GM13976 (cell line): ENCODE data around the gene FGF8.

Experiments
- DNase-seq: peaks from one replicate; pipeline ENCODE4 v3.0.0; 2012; ENCODE audit warnings: low spot score
- CTCF ChIP-seq: IDR thresholded peaks from 2 replicates; pipeline ENCODE4 v1.5.1; 2012; ENCODE audit warnings: borderline replicate concordance, mild to moderate bottlenecking; ENCODE audit not compliant: insufficient read depth; ENCODE audit errors: extremely low read depth, missing control alignments, control extremely low read depth
- in situ Hi-C: fragments of 300-500 bp; cut with MboI; formaldehyde crosslinking; loops from one replicate; pipeline ENCODE4 v1.12.0; 2022; ENCODE audit warnings: low sequenced_read_pairs, mixed read lengths, inconsistent platforms; ENCODE audit not compliant: unreplicated experiment

The FGF8 gene

GRCh38 chr10:101720606-101721230 lies 55.2 kb downstream of the FGF8 start:
- no peak for DNase-seq
- in situ Hi-C loops, result no loop called here
- no peak for TF ChIP-seq CTCF
